NCI-H1694 (cell line): ENCODE measurements around the gene NBR1.
"Not testable (repeated sequence)": the region's sequence is repeated elsewhere in the genome, so short reads cannot be mapped to it uniquely, and the experiment has no call there.

Experiments used
- DNase-seq: peaks from one replicate; lab custom pipeline; 2025; lab: John Stamatoyannopoulos, UW

NBR1 gene

GRCh38 chr17:43216369-43216761 lies 45.4 kb downstream of the NBR1 start:
- DNase-seq = no peak

- DNase-seq = no peak
Observed at GRCh38 chr17:43216762-43217613, 46.0 kb downstream of the NBR1 start.

- no peak for DNase-seq
Observed at GRCh38 chr17:43217614-43218087, 46.6 kb downstream of the NBR1 start.

- no peak for DNase-seq
Observed at GRCh38 chr17:43219001-43219400, 48.0 kb downstream of the NBR1 start.

GRCh38 chr17:43219746-43220380 lies 48.8 kb downstream of the NBR1 start:
- no peak for DNase-seq

GRCh38 chr17:43220511-43221125 lies 49.6 kb downstream of the NBR1 start:
- DNase-seq = no peak

- no peak for DNase-seq
Observed at GRCh38 chr17:43224146-43224705, 53.2 kb downstream of the NBR1 start.

- no peak for DNase-seq
Observed at GRCh38 chr17:43226393-43226792, 55.4 kb downstream of the NBR1 start.

GRCh38 chr17:43228020-43228782 lies 57.2 kb downstream of the NBR1 start, which contains the start of gene CCDC200:
TSS of gene CCDC200 (minus strand) at chr17:43228623. CDS start at chr17:43228554, 69 bp downstream.
- not testable (repeated sequence) for DNase-seq

GRCh38 chr17:43231205-43232020 lies 60.4 kb downstream of the NBR1 start:
- not testable (repeated sequence) for DNase-seq

- not testable (repeated sequence) for DNase-seq
Observed at GRCh38 chr17:43232021-43232699, 61.1 kb downstream of the NBR1 start.

GRCh38 chr17:43233263-43233662 lies 62.2 kb downstream of the NBR1 start:
- not testable (repeated sequence) for DNase-seq

GRCh38 chr17:43233877-43234276 lies 62.9 kb downstream of the NBR1 start, which contains the start of gene RNU2-1:
TSS of gene RNU2-1 (minus strand) at chr17:43233977.
- DNase-seq = not testable (repeated sequence)

GRCh38 chr17:43239597-43239996 lies 68.6 kb downstream of the NBR1 start:
- not testable (repeated sequence) for DNase-seq

GRCh38 chr17:43240596-43241352 lies 69.8 kb downstream of the NBR1 start:
- not testable (repeated sequence) for DNase-seq

- DNase-seq = not testable (repeated sequence)
Observed at GRCh38 chr17:43246456-43246855, 75.4 kb downstream of the NBR1 start.
